Tibial nerve (tissue), 4 donors: ENCODE data around the gene CLIP1. TPM values are rescaled to one million over a fixed set of nuclear protein-coding genes. Genes with fewer than 3 reads are reported as not detected.
"Not testable (repeated sequence)": the region's sequence is repeated elsewhere in the genome, so short reads cannot be mapped to it uniquely, and the experiment has no call there.

Experiments
- DNase-seq, 2 donors: peaks; one replicate each; pipeline ENCODE4 v3.0.0-alpha.2; 2019; ENCODE audit warnings: low spot score in 2 of 2
- H3K27ac ChIP-seq, 4 donors: fragments of 200-600 bp; sonication (generic) in 3 of 4; one replicate each; pipeline ENCODE4 v1.5.1; 2017 to 2019; ENCODE audit warnings: mild to moderate bottlenecking in 1 of 4
- H3K27me3 ChIP-seq, 2 donors: fragments of 200-600 bp; sonication (generic) in 1 of 2; one replicate each; pipeline versions ENCODE4 v1.5.1 to v1.6.0; 2017 to 2019
- H3K36me3 ChIP-seq, 3 donors: fragments of 200-600 bp; sonication (generic); one replicate each; pipeline ENCODE4 v1.5.1; 2018 to 2019
- H3K4me1 ChIP-seq, 4 donors: fragments of 200-600 bp; sonication (generic) in 3 of 4; one replicate each; pipeline ENCODE4 v1.5.1; 2017 to 2019
- H3K4me3 ChIP-seq, 4 donors: fragments of 200-600 bp; sonication (generic) in 3 of 4; one replicate each; pipeline ENCODE4 v1.5.1; 2017 to 2019; ENCODE audit warnings: mild to moderate bottlenecking in 1 of 4, moderate library complexity in 1 of 4
- H3K9me3 ChIP-seq, 4 donors: fragments of 200-600 bp; sonication (generic) in 3 of 4; one replicate each; pipeline ENCODE4 v1.5.1; 2017 to 2019
- CTCF ChIP-seq, 5 experiments: fragments of 200-600 bp in 3 of 5; fragments of 450-650 bp in 2 of 5; sonication (generic) in 3 of 5; IDR thresholded peaks; one replicate each; pipeline ENCODE4 v1.5.1; 2016 to 2019; ENCODE audit warnings: antibody characterized with exemption in 5 of 5, mild to moderate bottlenecking in 3 of 5, moderate library complexity in 2 of 5
- EP300 ChIP-seq, 2 donors: sonication (generic); formaldehyde crosslinking; IDR thresholded peaks; one replicate each; pipeline ENCODE4 v1.6.1; 2017; ENCODE audit warnings: antibody characterized with exemption in 2 of 2, mild to moderate bottlenecking in 1 of 2
- POLR2A ChIP-seq, 2 donors: fragments of 450-650 bp; IDR thresholded peaks; one replicate each; pipeline ENCODE4 v1.6.1; 2017; ENCODE audit warnings: antibody characterized with exemption in 2 of 2, mild to moderate bottlenecking in 2 of 2, moderate library complexity in 2 of 2
- WGBS, 2 donors: methylation state at CpG; one replicate each; pipeline ENCODE4 v1.1.5; 2018; 5-methylcytosine and 5-hydroxymethylcytosine counted together
- total RNA-seq, 4 donors: library from RNA; depleted of rRNA; stranded (reverse); fragments of >200 nt; gene quantifications; one replicate each; pipeline ENCODE4 v1.1.0, GENCODE V29; 2016

CLIP1 gene
- total RNA-seq, 4 donors from 2014 or later, result 89.2 to 105 (median 90.9) TPM

- H3K4me3 ChIP-seq, H3K36me3 ChIP-seq, H3K4me1 ChIP-seq, H3K27ac ChIP-seq, DNase-seq, H3K27me3 ChIP-seq, H3K9me3 ChIP-seq: not testable (repeated sequence)
- 94 to 96% methylated on average over 8 of the region's 8 CpGs for WGBS, 2 donors
Measured at GRCh38 chr12:122438822-122439221, 16.4 kb upstream of the CLIP1 start.

- no peak for DNase-seq
- 32 to 45% methylated on average over 8 of the region's 8 CpGs for WGBS, 2 donors
- Histone ChIP-seq H3K36me3 (no peaks in the 10 kb centered on the region), H3K4me1 (no peaks in the 10 kb centered on the region), H3K27ac (no peak overlapping the region), H3K9me3 (no peaks in the 10 kb centered on the region), H3K27me3 (no peaks in the 10 kb centered on the region), H3K4me3 (no peak overlapping the region)
- TF ChIP-seq CTCF (IDR thresholded peaks at IDR 0.05), result no peak
- no peak for TF ChIP-seq EP300 (IDR thresholded peaks at IDR 0.05)
- no peak for TF ChIP-seq POLR2A (IDR thresholded peaks at IDR 0.05)
Measured at GRCh38 chr12:122437656-122438121, 15.2 kb upstream of the CLIP1 start.

GRCh38 chr12:122435186-122435585 lies 12.7 kb upstream of the CLIP1 start:
- Histone ChIP-seq H3K9me3 (no peaks in the 10 kb centered on the region), H3K36me3 (no peaks in the 10 kb centered on the region), H3K4me1 (no peaks in the 10 kb centered on the region), H3K27ac (no peak overlapping the region), H3K27me3 (no peaks in the 10 kb centered on the region), H3K4me3 (no peak overlapping the region)
- no peak for DNase-seq
- TF ChIP-seq EP300 (IDR thresholded peaks at IDR 0.05) (no peak), POLR2A (IDR thresholded peaks at IDR 0.05) (no peak), CTCF (IDR thresholded peaks at IDR 0.05) (no peak)
- WGBS, 2 donors, result 94 to 98% methylated on average over 4 of the region's 4 CpGs

- H3K27ac ChIP-seq, H3K4me1 ChIP-seq, H3K9me3 ChIP-seq, DNase-seq, H3K27me3 ChIP-seq, H3K36me3 ChIP-seq, H3K4me3 ChIP-seq: not testable (repeated sequence)
- WGBS, 2 donors, result 92 to 99% methylated on average over 5 of the region's 5 CpGs
Measured at GRCh38 chr12:122429043-122429442, 6.6 kb upstream of the CLIP1 start.

- no peak overlapping the region for H3K27ac ChIP-seq
- H3K4me1 ChIP-seq, result peaks cover 0 to 12% (median 2%) of the 10 kb centered on the region in 4 donors
- no peaks in the 10 kb centered on the region for H3K36me3 ChIP-seq
- H3K27me3 ChIP-seq, result no peaks in the 10 kb centered on the region
- no peaks in the 10 kb centered on the region for H3K9me3 ChIP-seq
- 95 to 97% methylated on average over 9 of the region's 9 CpGs for WGBS, 2 donors
- no peak for DNase-seq
- H3K4me3 ChIP-seq, result no peak overlapping the region
- TF ChIP-seq CTCF (IDR thresholded peaks at IDR 0.05) (no peak), EP300 (IDR thresholded peaks at IDR 0.05) (no peak), POLR2A (IDR thresholded peaks at IDR 0.05) (no peak)
Measured at GRCh38 chr12:122427403-122427802, 4.9 kb upstream of the CLIP1 start.

GRCh38 chr12:122423258-122424165 lies 1.0 kb upstream of the CLIP1 start:
- Histone ChIP-seq H3K4me1 (peaks cover 0 to 33% (median 12%) of the 10 kb centered on the region in 4 donors), H3K27me3 (no peaks in the 10 kb centered on the region), H3K27ac (peak overlapping the region; percentile 43 to 99 (median 68)), H3K9me3 (no peaks in the 10 kb centered on the region), H3K36me3 (no peaks in the 10 kb centered on the region), H3K4me3 (peak overlapping the region; percentile 41 to 99 (median 76))
- DNase-seq, result no peak
- no peak for TF ChIP-seq POLR2A (IDR thresholded peaks at IDR 0.05)
- TF ChIP-seq EP300 (IDR thresholded peaks at IDR 0.05), result no peak
- TF ChIP-seq CTCF (IDR thresholded peaks at IDR 0.05), result no peak
- WGBS, 2 donors, result 16 to 18% methylated on average over 20 to 21 of the region's 21 CpGs
